Lower leg skin (tissue), 4 donors: ENCODE results near the gene C11orf21. TPM values are rescaled to one million over a fixed set of nuclear protein-coding genes. Genes with fewer than 3 reads are reported as not detected.

Experiments
- DNase-seq, 2 donors: peaks; one replicate each; pipeline ENCODE4 v3.0.0-alpha.2; 2019; ENCODE audit warnings: low spot score in 2 of 2
- H3K4me3 ChIP-seq: fragments of 200-600 bp; sonication (generic); 2 replicates; pipeline ENCODE4 v1.5.1; 2017; ENCODE audit warnings: mild to moderate bottlenecking, low read depth; ENCODE audit not compliant: poor library complexity, severe bottlenecking
- POLR2A ChIP-seq, 2 donors: fragments of 450-650 bp; IDR thresholded peaks; one replicate each; pipeline ENCODE4 v1.6.1; 2016 to 2017; ENCODE audit warnings: antibody characterized with exemption in 2 of 2, mild to moderate bottlenecking in 1 of 2, moderate library complexity in 1 of 2
- WGBS, 2 donors: methylation state at CpG; one replicate each; pipeline ENCODE4 v1.1.5; 2018; 5-methylcytosine and 5-hydroxymethylcytosine counted together
- intact Hi-C: fragments of 100-400 bp; cut with DNase I; formaldehyde crosslinking; loops from one replicate; pipeline ENCODE4 v1.15.0; 2023; ENCODE audit warnings: low total_unique reads
- total RNA-seq, 4 donors: library from RNA; depleted of rRNA; stranded (reverse); fragments of >200 nt; gene quantifications; one replicate each; pipeline ENCODE4 v1.1.0, GENCODE V29; 2016
- TF ChIP-seq, protein P1 (sequence below), 3 donors: fragments of 450-650 bp; IDR thresholded peaks; one replicate each; pipeline ENCODE4 v1.5.1; 2016; ENCODE audit warnings: antibody characterized with exemption in 3 of 3, mild to moderate bottlenecking in 3 of 3, moderate library complexity in 2 of 3

Gene C11orf21
- total RNA-seq, 4 donors from 2014 or later: 0.42 to 1.4 (median 0.65) TPM

DNA sequence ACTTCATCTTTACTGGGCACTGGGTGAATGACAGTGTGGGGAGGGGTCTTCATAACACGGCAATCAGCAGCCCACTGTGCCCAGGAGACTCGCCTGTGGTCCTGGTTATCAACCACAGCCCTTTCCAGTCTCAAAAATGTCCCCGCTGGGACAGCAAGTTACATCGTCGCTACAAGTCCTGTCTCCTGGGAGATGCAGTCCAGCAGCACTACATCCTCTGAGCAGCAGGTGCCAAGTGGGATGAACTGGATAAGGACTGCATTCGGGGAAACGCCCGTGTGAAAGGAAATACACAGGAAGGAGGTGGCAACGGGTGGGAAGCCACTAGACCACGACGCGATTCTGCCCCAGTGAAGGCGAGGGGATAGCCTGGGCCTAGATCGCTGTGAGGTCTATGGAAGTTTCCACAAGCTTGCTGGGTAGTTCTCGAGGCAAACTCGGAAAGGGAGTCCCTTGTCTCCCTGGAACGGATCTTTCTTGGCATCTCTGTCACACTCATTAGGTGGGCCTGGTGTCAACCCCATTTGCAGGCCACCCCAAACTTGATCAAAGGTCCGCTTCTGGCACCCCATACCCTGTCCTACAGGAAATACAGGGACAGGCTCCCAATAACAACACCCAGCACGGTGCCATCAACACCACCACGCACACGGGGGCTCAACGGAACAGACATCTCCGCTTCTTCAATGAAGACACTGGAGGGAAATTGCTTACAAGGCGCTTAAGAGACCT, 35.7 kb downstream of the C11orf21 start:
- peak in 1 of 2 donors; percentile 62 for DNase-seq
- intact Hi-C loops: no loop called here
- H3K4me3 ChIP-seq: no peak overlapping the region
- TF ChIP-seq POLR2A (IDR thresholded peaks at IDR 0.05): no peak
- TF ChIP-seq, protein P1, sequence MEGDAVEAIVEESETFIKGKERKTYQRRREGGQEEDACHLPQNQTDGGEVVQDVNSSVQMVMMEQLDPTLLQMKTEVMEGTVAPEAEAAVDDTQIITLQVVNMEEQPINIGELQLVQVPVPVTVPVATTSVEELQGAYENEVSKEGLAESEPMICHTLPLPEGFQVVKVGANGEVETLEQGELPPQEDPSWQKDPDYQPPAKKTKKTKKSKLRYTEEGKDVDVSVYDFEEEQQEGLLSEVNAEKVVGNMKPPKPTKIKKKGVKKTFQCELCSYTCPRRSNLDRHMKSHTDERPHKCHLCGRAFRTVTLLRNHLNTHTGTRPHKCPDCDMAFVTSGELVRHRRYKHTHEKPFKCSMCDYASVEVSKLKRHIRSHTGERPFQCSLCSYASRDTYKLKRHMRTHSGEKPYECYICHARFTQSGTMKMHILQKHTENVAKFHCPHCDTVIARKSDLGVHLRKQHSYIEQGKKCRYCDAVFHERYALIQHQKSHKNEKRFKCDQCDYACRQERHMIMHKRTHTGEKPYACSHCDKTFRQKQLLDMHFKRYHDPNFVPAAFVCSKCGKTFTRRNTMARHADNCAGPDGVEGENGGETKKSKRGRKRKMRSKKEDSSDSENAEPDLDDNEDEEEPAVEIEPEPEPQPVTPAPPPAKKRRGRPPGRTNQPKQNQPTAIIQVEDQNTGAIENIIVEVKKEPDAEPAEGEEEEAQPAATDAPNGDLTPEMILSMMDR (IDR thresholded peaks at IDR 0.05): no peak
- WGBS, 2 donors: 65 to 69% methylated on average over 24 of the region's 24 CpGs

DNA sequence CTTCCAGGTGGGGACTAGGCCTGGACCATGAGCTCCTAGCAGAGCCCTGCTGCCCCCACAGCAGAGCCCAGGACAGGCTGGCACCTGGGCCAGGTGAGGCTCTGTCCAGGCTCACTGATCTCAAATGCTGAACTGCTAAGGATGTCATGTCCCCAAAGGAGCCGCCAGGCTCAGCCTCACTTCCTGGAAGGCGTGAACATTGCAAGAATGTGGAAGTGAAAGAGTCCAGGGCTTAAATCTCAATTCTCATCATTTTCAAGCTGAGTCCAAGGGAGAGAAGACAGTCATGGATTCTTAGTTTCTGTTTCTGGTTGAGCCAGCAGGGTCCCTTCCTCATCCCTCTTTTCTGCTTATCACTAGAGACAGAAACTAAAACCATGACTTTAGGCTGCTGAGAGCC, 36.3 kb downstream of the C11orf21 start:
- no peak for TF ChIP-seq POLR2A (IDR thresholded peaks at IDR 0.05)
- TF ChIP-seq, protein P1 (IDR thresholded peaks at IDR 0.05): no peak
- peak; percentile 14 to 77 for DNase-seq
- H3K4me3 ChIP-seq: no peak overlapping the region
- WGBS, 2 donors: 15 to 43% methylated on average over 2 of the region's 2 CpGs
- intact Hi-C loops: no loop called here

DNA sequence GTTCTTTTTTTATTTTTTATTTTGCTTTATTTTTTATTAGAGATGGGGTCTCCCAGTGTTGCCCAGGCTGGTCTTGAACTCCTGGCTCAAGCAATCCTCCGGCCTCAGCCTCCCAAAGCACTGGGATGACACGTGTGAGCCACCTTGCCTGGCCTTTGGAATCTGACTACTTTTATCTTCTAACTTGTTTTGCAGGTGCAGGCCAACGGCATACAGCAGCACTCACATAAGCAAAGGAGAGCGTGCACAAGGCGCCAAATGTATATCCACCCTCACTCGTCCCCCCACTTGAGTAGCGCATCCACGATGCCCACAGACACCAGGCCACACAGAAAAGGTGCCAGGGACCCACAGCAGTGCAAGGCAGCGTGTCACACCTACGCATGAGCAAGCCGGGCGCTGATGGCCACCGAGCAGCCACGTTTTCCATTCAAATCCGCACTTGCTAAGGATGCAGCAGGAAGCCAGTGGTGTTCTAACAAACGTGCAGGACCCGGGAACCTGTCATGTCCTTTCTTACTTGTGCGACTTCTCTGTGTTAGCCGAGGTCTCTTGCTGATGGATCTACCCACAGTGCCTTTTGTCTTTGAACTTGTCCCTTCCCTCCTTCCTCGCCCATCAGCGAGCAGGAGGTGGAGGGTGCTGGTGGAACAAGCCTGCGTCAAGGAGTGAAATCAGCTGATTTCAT, 37.2 kb downstream of the C11orf21 start:
- DNase-seq: peak in 1 of 2 donors; percentile 65
- intact Hi-C loops: no loop called here
- TF ChIP-seq, protein P1 (IDR thresholded peaks at IDR 0.05): no peak
- no peak for TF ChIP-seq POLR2A (IDR thresholded peaks at IDR 0.05)
- 85 to 88% methylated on average over 22 of the region's 22 CpGs for WGBS, 2 donors
- H3K4me3 ChIP-seq: no peak overlapping the region

DNA sequence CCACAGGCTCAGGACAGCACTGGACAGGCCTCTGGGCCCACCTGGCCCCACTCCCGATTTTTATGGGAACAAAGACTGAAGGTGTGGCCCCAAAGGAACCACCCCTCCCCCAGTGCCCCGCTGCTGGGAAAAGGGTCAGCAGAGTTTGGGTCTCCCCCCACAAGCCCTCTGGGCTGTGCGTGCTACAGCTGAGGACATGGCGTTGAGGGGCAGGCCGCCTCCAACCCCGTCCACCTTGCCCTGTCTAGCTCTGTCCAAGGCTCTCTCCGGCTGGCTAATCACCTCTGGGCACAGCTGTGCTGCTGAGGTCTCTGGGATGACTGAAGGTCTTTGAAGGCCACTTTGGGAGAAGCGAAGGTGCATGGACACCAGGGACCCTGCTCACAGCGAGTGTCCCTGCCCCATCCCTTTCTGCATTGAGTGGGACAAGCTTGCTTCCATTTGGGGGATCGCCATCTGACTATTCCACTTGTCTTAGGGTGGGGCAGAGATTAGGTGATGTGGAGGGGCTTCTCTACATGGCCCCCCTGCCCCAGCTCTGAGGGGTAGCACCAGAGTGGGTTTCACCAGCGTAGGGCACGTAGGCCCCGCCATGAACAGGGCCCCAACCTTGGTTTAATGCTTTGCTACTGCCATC, 37.9 kb downstream of the C11orf21 start:
- whole genome bisulfite sequencing, 2 donors: 90 to 95% methylated on average over 12 to 13 of the region's 13 CpGs
- intact Hi-C loops: no loop called here
- DNase-seq: peak in 1 of 2 donors; percentile 80
- H3K4me3 ChIP-seq: no peak overlapping the region
- TF ChIP-seq, protein P1 (IDR thresholded peaks at IDR 0.05): no peak
- TF ChIP-seq POLR2A (IDR thresholded peaks at IDR 0.05): no peak

DNA sequence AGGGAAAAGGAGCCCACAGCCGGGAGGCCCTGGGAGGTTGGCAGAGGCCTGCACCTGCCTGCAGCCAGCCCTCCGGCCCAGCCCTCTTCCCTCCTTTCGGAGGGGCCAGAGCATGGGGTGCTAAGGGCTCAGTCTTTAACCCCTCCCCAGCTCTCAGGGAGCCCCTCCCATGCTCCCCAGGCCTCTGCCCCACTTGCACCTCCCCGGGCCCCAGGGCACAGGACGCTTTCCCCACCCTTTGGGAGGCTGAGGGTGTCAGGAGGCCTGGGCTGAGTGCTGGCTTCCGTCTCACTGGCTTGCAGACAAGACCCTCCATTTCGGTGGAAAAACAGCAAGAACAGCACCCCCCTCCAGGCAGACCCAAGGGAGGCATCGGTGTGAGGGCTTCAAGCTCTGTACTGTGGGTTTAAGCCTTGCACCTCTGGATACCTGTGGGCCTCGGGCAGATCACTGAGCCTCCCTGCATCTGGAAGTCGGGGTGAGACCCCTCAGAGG, 38.6 kb downstream of the C11orf21 start:
- TF ChIP-seq, protein P1 (IDR thresholded peaks at IDR 0.05): no peak
- no peak for TF ChIP-seq POLR2A (IDR thresholded peaks at IDR 0.05)
- intact Hi-C loops: no loop called here
- no peak for DNase-seq
- 70 to 81% methylated on average over 10 of the region's 10 CpGs for WGBS, 2 donors
- H3K4me3 ChIP-seq: no peak overlapping the region
